HepG2 (cell line): ENCODE data around the gene KDM6B. TPM values are rescaled to one million over a fixed set of nuclear protein-coding genes. Genes with fewer than 3 reads are reported as not detected.

Experiments used
- BRD4 ChIP-seq: sonication (generic); formaldehyde crosslinking; IDR thresholded peaks from 2 replicates; pipeline ENCODE4 v1.4.0; 2020; ENCODE audit warnings: missing genetic modification reagents
- CBX5 ChIP-seq: sonication (generic); formaldehyde crosslinking; IDR thresholded peaks from 2 replicates; pipeline ENCODE4 v1.4.0; 2020; ENCODE audit warnings: missing genetic modification reagents, borderline replicate concordance
- EP300 ChIP-seq, 3 experiments: sonication (generic) in 1 of 3; formaldehyde crosslinking in 1 of 3; IDR thresholded peaks; 2 replicates each; pipeline versions ENCODE4 v1.5.1 to v1.6.1; 2011 to 2020; ENCODE audit warnings: low read depth in 2 of 3, low read length in 2 of 3, borderline replicate concordance in 1 of 3, improper control_type of control experiment in 1 of 3, mild to moderate bottlenecking in 1 of 3, missing genetic modification reagents in 1 of 3, moderate library complexity in 1 of 3
- FOXA3 ChIP-seq: IDR thresholded peaks from 2 replicates; pipeline ENCODE4 v1.6.1; 2016; ENCODE audit warnings: missing genetic modification reagents, missing compliant biosample characterization
- JUNB ChIP-seq: sonication (generic); formaldehyde crosslinking; IDR thresholded peaks from 2 replicates; pipeline ENCODE4 v1.8.0; 2022; ENCODE audit warnings: missing genetic modification reagents, mild to moderate bottlenecking, borderline replicate concordance
- KDM3A ChIP-seq: IDR thresholded peaks from 2 replicates; pipeline ENCODE4 v1.6.1; 2018; ENCODE audit warnings: low read depth, missing compliant biosample characterization
- NCOA5 ChIP-seq: sonication (generic); formaldehyde crosslinking; IDR thresholded peaks from 2 replicates; pipeline ENCODE4 v1.4.0; 2020; ENCODE audit warnings: missing genetic modification reagents
- NFE2L2 ChIP-seq: fragments of 150-350 bp; IDR thresholded peaks from 2 replicates; pipeline ENCODE4 v1.6.1; 2014; ENCODE audit warnings: low read length
- PBX3 ChIP-seq: sonication (generic); formaldehyde crosslinking; IDR thresholded peaks from 2 replicates; pipeline ENCODE4 v1.8.1; 2023; ENCODE audit warnings: missing genetic modification reagents, inconsistent platforms, borderline replicate concordance
- POGZ ChIP-seq: sonication (generic); formaldehyde crosslinking; IDR thresholded peaks from 2 replicates; pipeline ENCODE4 v1.4.0; 2020; ENCODE audit warnings: mild to moderate bottlenecking, missing genetic modification reagents
- PREB ChIP-seq: sonication (generic); formaldehyde crosslinking; IDR thresholded peaks from 2 replicates; pipeline ENCODE4 v1.4.0; 2020; ENCODE audit warnings: missing genetic modification reagents
- RAD51 ChIP-seq: fragments of 450-650 bp; IDR thresholded peaks from 2 replicates; pipeline ENCODE4 v1.6.1; 2016; ENCODE audit warnings: borderline replicate concordance
- SKI ChIP-seq: fragments of 450-650 bp; IDR thresholded peaks from one replicate; pipeline ENCODE4 v1.6.1; 2018; ENCODE audit warnings: mild to moderate bottlenecking; ENCODE audit not compliant: partially characterized antibody
- TARDBP ChIP-seq: sonication (generic); formaldehyde crosslinking; IDR thresholded peaks from 2 replicates; pipeline ENCODE4 v1.8.0; 2022; ENCODE audit warnings: mild to moderate bottlenecking, missing genetic modification reagents
- TFDP1 ChIP-seq: IDR thresholded peaks from 2 replicates; pipeline ENCODE4 v1.6.1; 2016; ENCODE audit warnings: missing compliant biosample characterization, missing genetic modification reagents, borderline replicate concordance
- ZBTB21 ChIP-seq: sonication (generic); formaldehyde crosslinking; IDR thresholded peaks from 2 replicates; pipeline ENCODE4 v1.4.0; 2020; ENCODE audit warnings: missing genetic modification reagents
- ZNF124 ChIP-seq: sonication (generic); formaldehyde crosslinking; IDR thresholded peaks from 2 replicates; pipeline ENCODE4 v1.4.0; 2020; ENCODE audit warnings: missing genetic modification reagents
- ZNF20 ChIP-seq: sonication (generic); formaldehyde crosslinking; IDR thresholded peaks from 2 replicates; pipeline ENCODE4 v1.4.0; 2020; ENCODE audit warnings: mild to moderate bottlenecking, moderate library complexity, missing genetic modification reagents
- ZNF260 ChIP-seq: sonication (generic); formaldehyde crosslinking; IDR thresholded peaks from 2 replicates; pipeline ENCODE4 v1.4.0; 2020; ENCODE audit warnings: missing genetic modification reagents, low read depth, mild to moderate bottlenecking, borderline replicate concordance
- ZNF275 ChIP-seq: sonication (generic); formaldehyde crosslinking; IDR thresholded peaks from 2 replicates; pipeline ENCODE4 v1.8.0; 2022; ENCODE audit warnings: missing genetic modification reagents, mild to moderate bottlenecking, inconsistent platforms, borderline replicate concordance
- ZNF574 ChIP-seq: sonication (generic); formaldehyde crosslinking; IDR thresholded peaks from 2 replicates; pipeline ENCODE4 v1.4.0; 2020; ENCODE audit warnings: missing genetic modification reagents
- ZZZ3 ChIP-seq: sonication (generic); formaldehyde crosslinking; IDR thresholded peaks from 2 replicates; pipeline ENCODE4 v1.4.0; 2020; ENCODE audit warnings: missing genetic modification reagents, mild to moderate bottlenecking, borderline replicate concordance
- polyA plus RNA-seq, 8 experiments: library from polyadenylated mRNA; depleted of rRNA in 3 of 8; stranded (reverse) in 7 of 8; unstranded in 1 of 8; fragments of >200 nt; fragmentation: Illumina TruSeq in 4 of 8; extraction: Trizol in 4 of 8; gene quantifications; 2 replicates each; pipeline versions ENCODE4 v1.2.1 to v1.2.3, GENCODE V29; 2011 to 2016; ENCODE audit warnings: low read depth in 4 of 8, missing spikeins in 1 of 8, mixed read lengths in 1 of 8; ENCODE audit not compliant: insufficient read depth in 1 of 8
- total RNA-seq, 5 experiments: library from RNA; depleted of rRNA; stranded (reverse); fragments of >200 nt; fragmentation: Illumina TruSeq; extraction: Trizol; gene quantifications; 2 replicates each; pipeline ENCODE4 v1.2.3, GENCODE V29; 2016; ENCODE audit warnings: low read depth in 1 of 5

KDM6B gene
- total and polyA plus RNA-seq, 2 of the 13 experiments (the other 11 are each of a cell fraction or from before 2014, with no cell fraction given): 1.3 to 2.1 TPM

- TF ChIP-seq SKI (peak; percentile 58), NFE2L2 (no peak), RAD51 (no peak), KDM3A (no peak), ZNF124 (CRISPR knock-in tag) (no peak), ZNF260 (CRISPR knock-in tag) (no peak), BRD4 (CRISPR knock-in tag) (no peak), ZNF275 (CRISPR knock-in tag) (no peak), TFDP1 (CRISPR knock-in tag) (peak; percentile 31; the same call in 1 of the 2 replicates), TARDBP (CRISPR knock-in tag) (peak; percentile 24; the same call in 1 of the 2 replicates), POGZ (no peak), ZZZ3 (CRISPR knock-in tag) (peak; percentile 41; the same call in 1 of the 2 replicates), FOXA3 (CRISPR knock-in tag) (no peak), PBX3 (CRISPR knock-in tag) (no peak), ZBTB21 (CRISPR knock-in tag) (no peak), ZNF20 (CRISPR knock-in tag) (no peak), EP300 (IDR thresholded peaks at IDR 0.05; ENCODE audit: low read depth in 2 of 2, low read length in 2 of 2) (no peak), EP300 (CRISPR knock-in tag; IDR thresholded peaks at IDR 0.05; ENCODE audit: borderline replicate concordance) (no peak), NCOA5 (CRISPR knock-in tag) (no peak), PREB (CRISPR knock-in tag) (no peak), ZNF574 (no peak; the same call in 1 of the 2 replicates), JUNB (no peak), CBX5 (CRISPR knock-in tag) (no peak; the same call in 1 of the 2 replicates)
These were observed 10.5 kb downstream of the KDM6B start (continued) for GRCh38 chr17:7844292-7845154.
